Gastrocnemius medialis (tissue), 4 donors: ENCODE results near the gene SLC35F1. TPM values are rescaled to one million over a fixed set of nuclear protein-coding genes. Genes with fewer than 3 reads are reported as not detected.

Source experiments
- ATAC-seq, 2 donors: fragments of 150-250 bp; one replicate each; pipeline ENCODE4 v1.9.1; 2016
- DNase-seq, 2 donors: peaks; one replicate each; pipeline ENCODE4 v3.0.0-alpha.2; 2019
- H3K27ac ChIP-seq, 4 donors: fragments of 200-600 bp; sonication (generic); 1 replicate in 1 of 4; 2 replicates in 3 of 4; pipeline ENCODE4 v1.5.1; 2016 to 2018; ENCODE audit warnings: mild to moderate bottlenecking in 2 of 4, moderate library complexity in 1 of 4
- H3K27me3 ChIP-seq, 3 donors: fragments of 200-600 bp; sonication (generic) in 2 of 3; 1 replicate in 1 of 3; 2 replicates in 2 of 3; pipeline versions ENCODE4 v1.5.1 to v1.6.0; 2016 to 2019; ENCODE audit warnings: mild to moderate bottlenecking in 1 of 3, moderate library complexity in 1 of 3
- H3K36me3 ChIP-seq, 2 donors: fragments of 200-600 bp; sonication (generic) in 1 of 2; one replicate each; pipeline ENCODE4 v1.5.1; 2017 to 2018
- H3K4me1 ChIP-seq, 2 donors: fragments of 200-600 bp; sonication (generic) in 1 of 2; one replicate each; pipeline ENCODE4 v1.5.1; 2016 to 2017; ENCODE audit warnings: mild to moderate bottlenecking in 2 of 2
- H3K4me3 ChIP-seq, 4 donors: fragments of 200-600 bp; sonication (generic) in 3 of 4; 1 replicate in 1 of 4; 2 replicates in 3 of 4; pipeline ENCODE4 v1.5.1; 2016 to 2019; ENCODE audit warnings: mild to moderate bottlenecking in 2 of 4
- H3K9me3 ChIP-seq, 3 donors: fragments of 200-600 bp; sonication (generic) in 2 of 3; 1 replicate in 1 of 3; 2 replicates in 2 of 3; pipeline ENCODE4 v1.5.1; 2016 to 2019
- POLR2A ChIP-seq, 2 donors: fragments of 450-650 bp; IDR thresholded peaks; one replicate each; pipeline ENCODE4 v1.6.1; 2017; ENCODE audit warnings: antibody characterized with exemption in 2 of 2, mild to moderate bottlenecking in 2 of 2, moderate library complexity in 2 of 2
- in situ Hi-C, 4 donors: fragments of 200-750 bp; cut with MboI; loops; one replicate each; pipeline versions ENCODE4 v1.15.0 to v1.8.0; 2017; ENCODE audit warnings: low sequenced_read_pairs in 4 of 4
- intact Hi-C: fragments of 100-400 bp; cut with DNase I; formaldehyde crosslinking; loops from one replicate; pipeline ENCODE4 v1.15.1; 2023; ENCODE audit warnings: low total_unique reads
- total RNA-seq, 4 donors: library from RNA; depleted of rRNA; stranded (reverse); fragments of >200 nt; gene quantifications; one replicate each; pipeline versions ENCODE4 v1.1.0 to v1.2.3, GENCODE V29; 2016
- TF ChIP-seq, protein P1 (sequence below), 5 experiments: fragments of 450-650 bp in 3 of 5; fragments of 200-600 bp in 2 of 5; sonication (generic) in 2 of 5; IDR thresholded peaks in 4 of 5; conservative IDR thresholded peaks in 1 of 5; 1 replicate in 4 of 5; 2 replicates in 1 of 5; pipeline ENCODE4 v1.5.1; 2016 to 2019; ENCODE audit warnings: antibody characterized with exemption in 5 of 5, mild to moderate bottlenecking in 3 of 5, moderate library complexity in 3 of 5

SLC35F1 gene
- total RNA-seq, 4 donors from 2014 or later: 0.13 to 0.29 TPM; not detected in 2

DNA sequence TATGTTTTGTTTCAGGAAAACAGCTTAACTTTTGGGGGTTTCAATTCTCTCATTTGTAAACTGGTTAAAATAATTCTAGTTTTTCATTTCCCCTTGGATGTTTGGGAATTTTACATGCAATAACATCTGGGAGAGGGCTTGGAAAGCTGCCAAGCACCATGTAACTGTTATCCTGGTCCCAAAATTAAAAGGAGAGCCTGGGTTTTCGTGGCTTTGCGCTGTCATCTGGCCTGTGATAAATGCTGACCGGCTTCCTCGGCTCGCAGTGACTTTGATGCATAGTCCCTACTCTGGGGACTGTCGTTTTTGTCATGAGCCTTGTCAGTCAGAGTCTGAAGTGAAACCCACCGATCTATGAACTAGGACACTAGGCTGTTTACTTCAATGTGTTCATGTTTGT lies 12.2 kb downstream of the SLC35F1 start:
- Histone ChIP-seq H3K4me3 (peak overlapping the region in 2 of 4 donors; percentile 47), H3K4me1 (peaks cover 0 to 4% of the 10 kb centered on the region in 2 donors), H3K27me3 (peaks cover 10 to 25% (median 12%) of the 10 kb centered on the region in 3 donors), H3K36me3 (no peaks in the 10 kb centered on the region), H3K27ac (no peak overlapping the region), H3K9me3 (no peaks in the 10 kb centered on the region)
- DNase-seq (no peak), ATAC-seq (no peak)
- TF ChIP-seq, protein P1, sequence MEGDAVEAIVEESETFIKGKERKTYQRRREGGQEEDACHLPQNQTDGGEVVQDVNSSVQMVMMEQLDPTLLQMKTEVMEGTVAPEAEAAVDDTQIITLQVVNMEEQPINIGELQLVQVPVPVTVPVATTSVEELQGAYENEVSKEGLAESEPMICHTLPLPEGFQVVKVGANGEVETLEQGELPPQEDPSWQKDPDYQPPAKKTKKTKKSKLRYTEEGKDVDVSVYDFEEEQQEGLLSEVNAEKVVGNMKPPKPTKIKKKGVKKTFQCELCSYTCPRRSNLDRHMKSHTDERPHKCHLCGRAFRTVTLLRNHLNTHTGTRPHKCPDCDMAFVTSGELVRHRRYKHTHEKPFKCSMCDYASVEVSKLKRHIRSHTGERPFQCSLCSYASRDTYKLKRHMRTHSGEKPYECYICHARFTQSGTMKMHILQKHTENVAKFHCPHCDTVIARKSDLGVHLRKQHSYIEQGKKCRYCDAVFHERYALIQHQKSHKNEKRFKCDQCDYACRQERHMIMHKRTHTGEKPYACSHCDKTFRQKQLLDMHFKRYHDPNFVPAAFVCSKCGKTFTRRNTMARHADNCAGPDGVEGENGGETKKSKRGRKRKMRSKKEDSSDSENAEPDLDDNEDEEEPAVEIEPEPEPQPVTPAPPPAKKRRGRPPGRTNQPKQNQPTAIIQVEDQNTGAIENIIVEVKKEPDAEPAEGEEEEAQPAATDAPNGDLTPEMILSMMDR (IDR thresholded peaks at IDR 0.05 in 4 of 5, conservative IDR thresholded peaks at IDR 0.05 in 1 of 5): no peak
- no peak for TF ChIP-seq POLR2A (IDR thresholded peaks at IDR 0.05)
- intact Hi-C loops: no loop called here
- in situ Hi-C loops: no loop called here

DNA sequence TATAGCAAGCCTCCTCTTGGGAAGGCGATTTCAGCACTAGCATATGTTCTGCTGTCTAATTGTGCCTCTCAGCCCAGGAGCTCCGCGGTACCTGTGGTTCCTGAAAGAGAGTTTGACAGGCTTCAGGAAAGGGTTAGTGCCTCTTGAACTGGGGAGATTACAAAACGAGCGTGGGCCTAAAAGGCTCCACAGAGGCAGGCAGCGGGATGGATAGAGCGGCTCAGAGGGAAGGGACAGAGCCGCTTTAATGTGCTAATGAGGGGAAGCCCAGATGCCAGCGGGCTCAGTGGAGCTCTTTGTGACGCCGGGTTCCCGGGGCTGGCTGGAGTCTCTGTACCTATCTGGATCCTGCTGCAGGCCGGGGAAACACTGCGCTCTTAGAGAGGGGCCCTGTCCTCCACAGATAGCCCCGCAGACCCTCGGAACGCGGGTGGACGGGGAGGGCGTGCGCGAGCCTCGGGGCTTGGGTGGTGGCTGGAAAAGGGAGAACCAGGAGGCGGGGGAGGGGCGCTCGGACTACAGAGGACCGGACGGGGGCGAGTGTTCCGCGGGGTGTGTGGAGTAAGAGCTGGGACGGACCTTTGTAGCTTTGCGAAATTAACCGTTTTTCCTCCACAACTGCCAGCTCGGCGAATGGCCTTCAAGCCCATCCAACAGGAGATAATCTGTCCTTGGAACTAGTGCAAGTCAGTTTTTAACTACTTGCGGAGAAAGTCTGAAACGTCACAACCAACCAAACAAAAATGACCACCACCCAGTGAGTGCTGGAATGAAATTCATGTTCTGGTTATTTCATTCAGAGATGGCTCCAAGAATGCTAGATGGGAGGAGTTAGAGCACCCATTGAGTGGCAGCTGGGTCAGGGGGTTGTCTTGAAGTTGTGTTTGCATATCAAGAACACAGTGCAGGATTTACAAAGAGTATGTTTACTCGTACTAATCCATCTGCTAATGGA lies 13.0 kb downstream of the SLC35F1 start:
- in situ Hi-C loops (no loop called here), intact Hi-C loops (no loop called here)
- peaks cover 0 to 4% of the 10 kb centered on the region in 2 donors for H3K4me1 ChIP-seq
- H3K9me3 ChIP-seq: no peaks in the 10 kb centered on the region
- peak overlapping the region; percentile 24 to 47 (median 47) for H3K4me3 ChIP-seq
- no peaks in the 10 kb centered on the region for H3K36me3 ChIP-seq
- no peak for TF ChIP-seq POLR2A (IDR thresholded peaks at IDR 0.05)
- TF ChIP-seq, protein P1 (IDR thresholded peaks at IDR 0.05 in 4 of 5, conservative IDR thresholded peaks at IDR 0.05 in 1 of 5): no peak
- peaks cover 10 to 25% (median 12%) of the 10 kb centered on the region in 3 donors for H3K27me3 ChIP-seq
- ATAC-seq: no peak
- DNase-seq: no peak
- H3K27ac ChIP-seq: no peak overlapping the region

DNA sequence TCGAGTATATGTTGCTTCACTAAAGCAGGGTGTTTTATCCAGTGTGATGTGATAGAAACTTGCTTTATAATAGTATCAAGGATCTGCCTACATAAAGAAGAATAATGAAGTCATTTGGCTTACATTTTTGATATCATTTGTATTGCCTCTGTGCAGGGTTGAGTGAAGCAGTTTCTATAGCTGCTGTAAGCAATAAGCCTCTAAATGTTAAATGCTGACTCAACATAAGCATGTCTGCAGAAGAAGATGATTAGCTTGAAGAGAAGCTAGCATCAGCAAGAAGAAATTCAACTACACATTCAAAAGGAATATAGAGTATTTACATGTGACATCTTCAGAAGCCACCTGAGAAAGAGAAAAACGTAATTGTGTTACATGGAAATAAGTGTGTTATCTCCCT lies 17.6 kb downstream of the SLC35F1 start:
- ATAC-seq (no peak), DNase-seq (no peak)
- Histone ChIP-seq H3K27ac (no peak overlapping the region), H3K36me3 (no peaks in the 10 kb centered on the region), H3K4me3 (no peak overlapping the region), H3K4me1 (peaks cover 0 to 3% of the 10 kb centered on the region in 2 donors), H3K9me3 (peaks cover 0 to 6% (median 0%) of the 10 kb centered on the region in 3 donors), H3K27me3 (peaks cover 7 to 10% (median 9%) of the 10 kb centered on the region in 3 donors)
- in situ Hi-C loops: no loop called here
- intact Hi-C loops: no loop called here
- no peak for TF ChIP-seq POLR2A (IDR thresholded peaks at IDR 0.05)
- TF ChIP-seq, protein P1 (IDR thresholded peaks at IDR 0.05 in 4 of 5, conservative IDR thresholded peaks at IDR 0.05 in 1 of 5): no peak

DNA sequence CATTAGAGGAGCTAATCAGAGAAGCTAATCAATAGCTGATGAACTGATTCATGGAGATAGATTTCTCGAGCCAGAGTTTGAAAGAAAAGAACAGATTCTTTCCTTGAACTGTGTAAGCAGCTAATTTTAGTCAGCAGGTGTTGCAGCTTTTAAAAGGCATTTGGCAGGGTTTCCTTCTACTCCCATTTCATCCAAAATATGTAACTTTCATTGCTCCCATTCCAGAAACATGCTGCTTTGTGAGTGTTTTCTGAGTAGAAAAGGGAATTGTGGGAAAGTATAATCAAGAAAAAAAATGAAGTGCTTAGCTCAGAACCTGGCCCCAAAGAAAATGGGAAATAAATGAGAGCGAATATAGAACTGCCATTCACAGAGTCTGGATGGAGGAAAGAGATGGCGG lies 20.8 kb downstream of the SLC35F1 start:
- no peak overlapping the region for H3K27ac ChIP-seq
- no peaks in the 10 kb centered on the region for H3K4me1 ChIP-seq
- in situ Hi-C loops (no loop called here), intact Hi-C loops (no loop called here)
- DNase-seq (no peak), ATAC-seq (no peak)
- TF ChIP-seq POLR2A (IDR thresholded peaks at IDR 0.05): no peak
- TF ChIP-seq, protein P1 (IDR thresholded peaks at IDR 0.05 in 4 of 5, conservative IDR thresholded peaks at IDR 0.05 in 1 of 5): no peak
- no peak overlapping the region for H3K4me3 ChIP-seq
- peaks cover 0 to 6% (median 0%) of the 10 kb centered on the region in 3 donors for H3K9me3 ChIP-seq
- H3K36me3 ChIP-seq: no peaks in the 10 kb centered on the region
- no peaks in the 10 kb centered on the region for H3K27me3 ChIP-seq
